HG02610 (cell line): Measurements from ENCODE around the gene DNAJC17.

Source experiments
- ATAC-seq: cut with Tn5 transposase; IDR thresholded peaks from one replicate; pipeline ENCODE4 v1.9.1; 2021; ENCODE audit warnings: mild to moderate bottlenecking, moderate library complexity; ENCODE audit not compliant: unreplicated experiment

Gene DNAJC17

DNA sequence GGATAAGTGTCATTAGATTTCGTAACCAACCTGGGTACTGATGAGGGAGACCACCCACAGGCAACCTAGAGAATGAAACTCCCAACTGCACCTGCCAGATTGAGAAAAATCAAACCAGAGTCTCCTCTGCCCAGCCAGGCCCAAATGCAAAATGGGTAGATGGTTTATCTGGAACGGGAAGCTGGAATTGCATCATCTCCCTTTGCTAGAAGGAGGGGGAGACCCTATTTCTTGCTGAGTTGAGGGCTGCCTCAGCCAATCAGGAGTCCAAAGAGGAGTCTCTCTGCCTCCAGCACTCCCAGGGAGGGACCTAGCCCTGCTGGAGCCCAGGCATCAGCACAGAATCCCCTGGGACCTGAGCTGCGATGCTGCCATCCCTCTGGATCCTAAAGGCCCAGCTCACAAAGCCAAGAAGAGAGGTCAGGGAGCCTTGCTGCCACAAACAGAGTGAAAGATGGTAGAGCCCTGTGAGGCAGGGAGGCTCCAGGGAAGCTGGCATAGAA lies 60.3 kb downstream of the DNAJC17 start:
- ATAC-seq, result no peak

DNA sequence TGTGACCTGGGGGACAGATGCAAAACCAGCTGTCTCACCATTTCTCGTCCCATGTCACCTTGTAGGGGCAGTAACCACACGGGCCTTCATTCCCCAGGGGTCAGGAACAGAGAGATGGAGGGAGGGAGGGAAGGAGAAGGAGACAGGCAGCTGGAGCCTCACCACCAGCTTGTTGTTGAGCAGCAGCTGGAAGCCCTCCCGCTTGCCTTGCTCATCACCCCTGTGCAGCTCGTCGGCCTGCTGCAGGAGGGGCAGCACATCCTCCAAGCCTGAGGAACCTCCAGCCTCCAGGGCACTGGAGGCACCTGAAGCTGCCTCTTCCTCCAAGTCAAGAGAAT lies 62.5 kb downstream of the DNAJC17 start:
- ATAC-seq, result no peak

DNA sequence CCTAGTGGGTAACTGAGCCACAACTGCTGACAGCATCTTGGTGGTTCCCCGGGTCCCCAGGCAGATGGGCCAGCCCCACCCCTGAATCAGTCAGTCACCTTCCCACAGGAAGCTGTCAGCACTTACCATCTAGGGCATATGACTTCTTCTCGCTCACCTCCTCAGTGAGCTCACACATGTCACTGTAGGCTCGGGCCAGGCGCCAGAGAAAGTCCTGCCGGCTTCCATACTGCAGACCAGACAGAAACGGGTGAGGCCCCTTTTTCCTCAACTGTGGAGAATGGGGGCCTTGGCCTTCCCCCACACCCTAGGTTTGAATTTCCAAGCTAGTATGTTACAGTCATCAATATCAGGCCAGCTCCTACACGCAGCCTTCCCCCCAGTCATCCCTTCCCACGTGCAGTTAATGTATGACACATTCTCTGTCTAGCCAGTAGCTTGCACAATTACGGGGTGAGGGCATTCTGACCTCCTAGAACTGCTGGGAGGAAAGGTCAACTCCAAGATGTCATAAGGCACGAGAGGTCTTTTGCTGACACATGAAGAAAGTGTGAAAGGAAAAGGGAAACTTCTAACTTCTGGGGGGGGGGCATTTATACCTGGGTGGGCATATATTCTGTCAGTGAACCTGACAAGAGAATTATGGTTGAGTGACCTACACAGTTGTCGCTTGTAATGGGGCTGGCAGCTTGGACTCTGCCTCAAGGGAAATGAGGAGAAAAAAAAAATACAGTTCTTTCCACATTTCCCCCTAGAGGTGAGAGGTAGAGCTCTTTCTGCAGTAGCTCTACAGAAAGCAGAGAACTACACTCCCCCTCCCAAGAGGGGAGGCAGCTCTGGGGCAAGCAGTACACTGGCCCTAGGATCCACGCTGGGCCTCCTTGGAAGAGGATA lies 63.1 kb downstream of the DNAJC17 start:
- ATAC-seq, result no peak

DNA sequence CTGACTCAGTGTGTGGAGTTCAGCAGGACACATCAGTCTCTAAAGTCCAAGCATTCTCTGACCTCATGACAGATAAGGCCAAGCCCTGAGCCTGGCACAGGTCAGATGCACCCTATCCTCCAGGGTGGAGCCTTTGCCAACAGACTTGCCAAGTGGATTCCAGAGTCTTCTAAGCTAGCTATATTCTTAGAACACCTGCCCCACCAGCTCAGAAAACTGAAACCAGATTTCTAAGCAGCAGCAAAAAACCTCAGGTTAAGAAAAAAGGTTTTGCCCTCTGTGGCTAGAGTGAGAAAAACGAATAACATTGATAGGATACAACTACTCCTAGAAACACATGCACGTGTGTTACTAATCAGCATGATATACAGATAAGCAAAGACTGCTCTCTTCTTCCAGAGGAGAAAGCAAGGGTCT lies 63.8 kb downstream of the DNAJC17 start:
- ATAC-seq, result no peak

DNA sequence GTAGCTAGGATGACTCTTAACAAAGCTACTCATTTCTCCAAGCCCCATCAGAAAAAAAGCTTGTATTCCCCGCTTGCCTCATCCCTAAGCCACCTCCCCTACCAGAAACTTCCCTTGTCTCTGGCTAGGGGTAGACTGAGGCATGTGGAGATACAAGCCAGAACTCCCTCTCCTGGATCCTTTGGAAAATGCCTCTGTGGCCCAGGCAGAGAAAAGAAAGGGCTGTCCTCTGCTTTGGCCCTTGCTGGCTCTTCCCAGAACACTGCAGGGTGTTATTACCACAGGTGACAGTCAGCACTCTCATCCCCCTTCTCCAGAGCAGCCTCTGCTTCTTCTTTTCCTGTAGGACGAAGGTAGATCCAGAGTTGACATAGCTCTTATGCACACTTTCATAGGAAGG lies 67.4 kb downstream of the DNAJC17 start:
- no peak for ATAC-seq

DNA sequence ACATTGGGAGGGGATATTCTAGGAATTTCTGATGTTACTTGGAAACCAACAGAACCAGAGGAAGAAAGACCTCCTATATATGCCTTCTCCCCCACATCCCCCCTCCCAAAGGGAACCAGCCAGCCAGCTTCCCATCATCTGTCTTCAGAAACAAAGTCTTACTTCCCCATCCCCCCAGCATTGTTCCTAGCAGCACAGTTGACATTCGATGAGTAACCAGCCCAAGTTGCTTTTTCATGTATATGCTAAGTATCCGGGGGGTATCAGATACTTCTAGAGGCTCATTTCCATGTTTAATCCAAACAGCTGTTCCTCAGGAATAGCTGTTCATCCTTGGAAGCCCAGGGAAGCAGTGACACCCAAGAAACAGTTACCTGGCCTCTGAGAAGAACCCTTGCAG lies 68.2 kb downstream of the DNAJC17 start:
- ATAC-seq, result no peak

DNA sequence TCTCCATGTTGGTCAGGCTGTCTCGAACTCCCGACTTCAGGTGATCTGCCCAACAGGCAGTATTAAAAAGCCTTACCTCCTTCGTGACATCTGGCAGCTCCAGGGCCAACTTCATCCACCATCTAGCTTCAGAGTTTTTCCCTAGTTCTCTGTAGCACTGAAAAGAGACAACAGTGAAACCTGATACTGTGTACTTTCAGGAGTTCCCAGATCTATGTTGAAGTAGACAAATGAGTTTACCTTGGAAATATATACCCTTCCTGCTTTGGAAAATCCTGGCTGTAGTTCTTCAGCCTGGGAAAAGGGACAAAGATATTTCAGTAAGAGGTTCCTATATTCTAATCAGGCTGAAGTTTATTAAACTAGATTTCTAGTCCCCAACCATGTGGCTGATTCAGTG lies 70.2 kb downstream of the DNAJC17 start:
- ATAC-seq, result no peak

DNA sequence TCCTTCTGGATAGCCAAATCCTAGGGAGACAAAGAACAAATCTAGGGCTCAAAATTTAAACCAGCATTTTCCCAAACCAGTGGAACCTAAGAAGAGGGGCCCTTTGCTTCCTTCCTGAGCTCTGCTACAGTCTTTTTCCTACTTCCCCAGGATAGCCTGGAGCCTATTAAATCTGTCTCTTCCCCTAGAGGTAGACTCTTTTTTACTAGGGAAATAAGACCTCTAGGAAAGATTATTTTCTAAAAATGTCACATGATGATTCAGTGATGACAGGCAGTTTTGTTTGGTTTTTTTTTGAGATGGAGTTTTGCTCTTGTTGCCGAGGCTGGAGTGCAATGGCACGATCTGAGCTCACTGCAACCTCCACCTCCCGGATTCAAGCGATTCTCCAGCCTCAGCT lies 70.7 kb downstream of the DNAJC17 start:
- no peak for ATAC-seq

DNA sequence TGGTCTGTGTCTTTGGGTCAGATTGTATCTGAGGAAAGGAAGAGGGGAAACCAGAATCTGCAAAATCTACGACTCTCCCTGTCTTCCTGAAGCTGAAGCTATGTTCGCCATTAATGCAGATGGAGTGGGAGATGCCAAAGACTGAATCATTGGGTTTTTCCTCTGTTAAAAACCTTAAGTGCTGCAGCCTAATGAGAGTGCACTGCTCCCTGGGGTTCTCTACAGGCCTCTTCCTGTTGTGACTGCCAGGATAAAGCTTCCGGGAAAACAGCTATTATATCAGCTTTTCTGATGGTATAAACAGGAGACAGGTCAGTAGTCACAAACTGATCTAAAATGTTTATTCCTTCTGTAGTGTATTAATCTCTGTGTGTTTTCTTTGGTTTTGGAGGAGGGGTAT lies 76.2 kb downstream of the DNAJC17 start:
- ATAC-seq, result no peak

DNA sequence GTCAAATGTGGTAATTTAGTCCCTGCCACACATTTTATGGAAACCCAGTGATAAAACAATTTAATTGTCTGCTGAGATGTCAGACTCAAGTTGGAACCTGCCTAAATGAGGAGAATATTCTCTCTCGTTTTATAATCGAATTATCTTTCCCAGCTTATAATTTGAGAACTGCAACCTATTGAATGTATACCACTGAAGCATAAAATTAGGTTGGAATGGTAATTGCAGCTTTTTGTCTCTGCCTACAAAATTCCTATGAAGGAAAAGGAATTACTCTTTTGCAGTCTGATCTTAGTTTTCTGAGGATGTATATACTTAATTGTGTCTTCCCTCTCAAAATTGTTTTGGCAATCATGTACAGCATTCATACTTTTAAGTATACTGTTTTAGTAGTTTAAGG lies 83.4 kb downstream of the DNAJC17 start:
- no peak for ATAC-seq

DNA sequence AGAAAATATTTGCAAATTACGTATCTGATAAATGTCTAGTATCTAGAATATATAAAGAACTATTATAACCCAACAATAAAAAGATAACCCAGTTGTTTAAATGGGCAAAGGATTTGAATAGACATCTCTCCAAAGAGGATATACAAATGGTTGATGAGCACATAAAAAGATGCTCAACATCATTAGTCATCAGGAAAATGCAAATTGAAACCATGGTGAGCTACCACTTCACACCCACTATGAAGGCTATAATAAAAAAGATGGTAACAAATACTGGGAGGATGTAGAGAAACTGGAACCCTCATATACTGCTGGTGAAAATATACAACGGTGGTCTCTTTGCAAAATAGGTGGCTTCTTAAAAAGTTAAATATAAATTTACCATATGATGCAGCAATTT lies 84.3 kb downstream of the DNAJC17 start:
- ATAC-seq, result no peak

DNA sequence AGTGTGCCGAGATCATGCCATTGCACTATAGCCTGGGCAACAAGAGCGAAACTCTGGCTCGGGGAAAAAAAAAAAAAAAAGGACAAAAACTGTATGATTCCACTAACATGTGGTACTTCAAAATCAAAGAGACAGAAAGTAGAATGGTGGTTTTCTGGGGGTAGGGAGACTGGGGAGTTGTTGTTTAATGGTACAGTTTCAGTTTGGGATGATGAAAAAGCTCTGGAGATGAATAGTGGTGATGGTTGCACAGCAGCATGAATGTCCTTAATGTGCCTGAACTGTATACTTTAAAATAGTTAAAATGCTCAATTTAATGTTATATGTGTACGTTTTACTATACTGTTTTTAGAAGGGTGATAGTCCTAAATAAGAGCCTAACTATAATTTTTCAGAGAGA lies 84.9 kb downstream of the DNAJC17 start:
- ATAC-seq, result no peak

DNA sequence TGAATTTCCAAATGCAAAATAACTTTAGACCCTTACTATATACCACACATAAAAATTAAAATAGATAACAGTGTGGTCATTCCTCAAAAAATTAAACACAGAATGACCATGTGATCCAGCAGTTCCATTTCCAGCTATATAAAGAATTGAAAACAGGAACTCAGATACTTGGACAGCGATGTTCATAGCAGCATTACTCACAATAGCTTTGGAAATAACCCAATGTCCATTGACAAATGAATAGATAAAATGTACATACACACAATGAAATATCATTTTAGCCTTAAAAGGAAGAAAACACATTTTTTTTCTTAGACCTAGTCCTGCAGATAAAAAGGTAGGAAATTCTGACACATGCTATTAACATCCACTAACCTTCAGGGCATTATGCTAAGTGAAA lies 85.6 kb downstream of the DNAJC17 start:
- no peak for ATAC-seq

DNA sequence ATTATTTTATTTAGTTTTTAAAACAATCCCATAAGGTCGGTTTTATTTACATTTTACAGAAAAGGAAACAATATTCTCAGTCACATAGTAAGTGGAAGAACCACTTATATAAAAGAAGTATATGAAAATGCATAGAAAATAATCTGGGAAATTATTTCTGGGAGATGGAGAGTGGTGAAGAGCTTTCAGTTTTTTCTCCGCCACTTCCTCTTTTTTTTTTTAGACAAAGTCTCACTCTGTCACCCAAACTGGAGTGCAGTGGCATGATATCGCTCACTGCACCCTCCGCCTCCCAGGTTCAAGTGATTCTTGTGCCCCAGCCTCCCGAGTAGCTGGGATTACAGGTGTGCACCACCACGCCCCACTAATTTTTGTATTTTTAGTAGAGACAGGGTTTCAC lies 91.1 kb downstream of the DNAJC17 start:
- no peak for ATAC-seq
